Tracheal epithelial cell (primary cell): ENCODE measurements around the gene MGST3. TPM values are rescaled to one million over a fixed set of nuclear protein-coding genes. Genes with fewer than 3 reads are reported as not detected.

ENCODE experiments used
- total RNA-seq: library from RNA; depleted of rRNA; stranded (reverse); fragments of >200 nt; gene quantifications from 2 replicates; pipeline ENCODE4 v1.2.1, GENCODE V29; 2014

Gene MGST3
- total RNA-seq = 99.7 and 102 TPM in 2 replicates

DNA sequence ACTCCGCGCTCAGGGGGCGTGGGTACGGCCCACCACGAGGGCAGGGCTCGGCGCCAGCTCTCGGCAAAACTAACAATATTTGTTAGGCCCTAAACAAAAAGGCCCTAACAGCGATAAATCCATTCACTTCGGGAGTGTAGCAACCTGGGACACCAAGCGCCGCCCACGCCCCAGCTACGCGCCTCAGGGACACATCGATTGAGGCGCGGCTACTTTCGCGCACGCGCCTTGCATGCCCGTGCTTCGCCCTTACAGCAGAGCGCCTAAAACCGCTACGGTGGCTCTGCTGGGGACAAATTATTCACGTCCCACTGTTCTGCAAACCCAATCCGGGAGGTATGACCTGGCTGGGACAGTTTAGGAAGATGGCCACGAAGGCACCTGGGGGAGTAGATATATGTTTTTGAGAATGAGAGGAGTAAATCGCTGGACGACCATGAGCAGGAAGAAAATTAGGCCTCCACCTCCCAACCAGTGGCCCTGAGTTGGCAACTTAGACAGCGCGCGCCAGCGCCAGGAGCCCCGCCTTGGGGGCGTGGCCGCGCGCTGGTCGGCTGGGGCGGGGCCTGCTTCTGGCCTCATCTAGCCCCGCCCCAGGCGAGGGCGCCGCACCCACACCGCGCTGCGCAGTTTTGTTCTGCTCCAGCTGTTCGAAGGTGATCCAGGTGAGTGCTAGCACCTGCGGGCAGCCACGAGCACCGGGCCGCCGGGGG, at the start of gene MGST3:
Gene MGST3, plus strand, starts transcription at position 606 of the 713 bp plus-strand sequence. CDS start 18,614 bp downstream, outside the sequence.

DNA sequence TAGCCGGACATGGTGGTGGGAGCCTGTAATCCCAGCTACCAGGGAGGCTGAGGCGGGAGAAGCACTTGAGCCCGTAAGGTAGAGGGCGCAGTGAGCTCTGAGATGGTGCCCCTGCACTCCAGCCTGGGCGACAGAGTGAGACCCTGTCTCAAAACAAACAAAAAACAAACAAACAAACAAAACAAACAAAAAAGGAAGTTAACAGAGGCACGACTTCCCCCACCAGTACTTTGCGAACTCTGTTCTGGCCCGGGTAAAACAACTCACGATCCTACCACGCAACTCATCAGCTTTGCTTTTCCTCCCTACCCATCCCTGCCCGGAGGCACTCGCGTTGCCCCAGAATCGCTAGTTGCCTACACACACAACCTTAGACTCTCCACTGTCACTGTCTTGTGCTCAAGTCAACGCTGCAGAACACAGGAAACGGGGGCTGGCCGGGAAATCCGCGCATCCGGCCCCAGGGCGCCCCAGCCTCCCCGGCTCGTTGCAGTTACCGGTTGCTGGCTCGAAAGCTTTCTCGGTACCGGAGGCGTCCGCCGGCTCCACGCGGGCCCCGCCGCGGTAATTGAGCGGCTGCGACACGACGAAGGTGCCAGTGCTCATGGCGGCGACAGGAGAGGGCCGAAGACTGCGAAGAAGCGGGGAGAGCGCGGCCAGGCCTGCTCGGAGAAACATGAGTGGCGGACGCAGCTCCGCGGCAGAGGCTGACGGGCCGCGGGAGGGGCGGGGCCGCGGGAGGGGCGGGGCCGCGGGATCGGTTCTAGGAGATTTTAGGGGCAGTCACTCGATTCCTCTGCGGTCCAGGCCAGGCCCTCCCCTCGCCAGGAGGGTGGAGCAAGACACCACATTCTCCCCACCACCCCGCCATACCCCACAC, 67.1 kb downstream of the MGST3 start, which contains the start of gene ALDH9A1:
Gene ALDH9A1, minus strand, starts transcription at position 682 of the 880 bp plus-strand sequence. Its CDS starts 4 bp downstream, at position 678.

Other genes with a start within 250 kb of the MGST3 start
- gene RXRG, start 186.1 kb upstream of the MGST3 start, total RNA-seq = not detected in 2 replicates
- gene LRRC52, start 87.2 kb upstream of the MGST3 start, total RNA-seq = not detected in 2 replicates
- 65.9 and 74.7 TPM in 2 replicates for gene ALDH9A1, start 67.3 kb downstream of the MGST3 start, total RNA-seq
- gene TMCO1, start 137.6 kb downstream of the MGST3 start, total RNA-seq = 76.1 and 85.3 TPM in 2 replicates
- gene UCK2, start 196.4 kb downstream of the MGST3 start, total RNA-seq = 124 and 126 TPM in 2 replicates